NCI-H526 (cell line): Measurements from ENCODE around the gene GALNTL6.
"Not testable (repeated sequence)": the region's sequence is repeated elsewhere in the genome, so short reads cannot be mapped to it uniquely, and the experiment has no call there.

Source experiments
- DNase-seq, 2 experiments: peaks; one replicate each; lab custom pipeline; 2025; lab: John Stamatoyannopoulos, UW

The GALNTL6 gene

GRCh38 chr4:172379834-172380233, 566.6 kb downstream of the GALNTL6 start:
- DNase-seq: no peak

- no peak for DNase-seq
Observed at GRCh38 chr4:172390331-172390730, 577.1 kb downstream of the GALNTL6 start.

GRCh38 chr4:172392741-172393140, 579.5 kb downstream of the GALNTL6 start:
- no peak for DNase-seq

GRCh38 chr4:172393220-172393619, 580.0 kb downstream of the GALNTL6 start:
- DNase-seq: no peak

- no peak for DNase-seq
Observed at GRCh38 chr4:172404676-172405075, 591.5 kb downstream of the GALNTL6 start.

GRCh38 chr4:172410363-172410762, 597.2 kb downstream of the GALNTL6 start:
- DNase-seq: no peak

- DNase-seq: no peak
Observed at GRCh38 chr4:172411149-172411548, 597.9 kb downstream of the GALNTL6 start.

- DNase-seq: no peak
Observed at GRCh38 chr4:172412851-172413580, 599.8 kb downstream of the GALNTL6 start.

- DNase-seq: not testable (repeated sequence)
Observed at GRCh38 chr4:172428979-172429378, 615.8 kb downstream of the GALNTL6 start.

GRCh38 chr4:172480471-172480870, 667.3 kb downstream of the GALNTL6 start:
- no peak for DNase-seq

GRCh38 chr4:172481802-172482508, 668.8 kb downstream of the GALNTL6 start:
- no peak for DNase-seq

GRCh38 chr4:172485007-172485406, 671.8 kb downstream of the GALNTL6 start:
- DNase-seq: no peak

- no peak for DNase-seq
Observed at GRCh38 chr4:172486531-172486930, 673.3 kb downstream of the GALNTL6 start.

GRCh38 chr4:172489861-172490260, 676.7 kb downstream of the GALNTL6 start:
- DNase-seq: no peak

- DNase-seq: no peak
Observed at GRCh38 chr4:172495769-172496168, 682.6 kb downstream of the GALNTL6 start.

GRCh38 chr4:172497321-172497720, 684.1 kb downstream of the GALNTL6 start:
- DNase-seq: no peak

GRCh38 chr4:172514011-172514410, 700.8 kb downstream of the GALNTL6 start:
- no peak for DNase-seq

- no peak for DNase-seq
Observed at GRCh38 chr4:172514801-172515200, 701.6 kb downstream of the GALNTL6 start.

- no peak for DNase-seq
Observed at GRCh38 chr4:172515266-172515879, 702.2 kb downstream of the GALNTL6 start.

- DNase-seq: no peak
Observed at GRCh38 chr4:172517391-172517790, 704.2 kb downstream of the GALNTL6 start.

- DNase-seq: no peak
Observed at GRCh38 chr4:172521248-172521647, 708.0 kb downstream of the GALNTL6 start.

GRCh38 chr4:172521680-172522079, 708.5 kb downstream of the GALNTL6 start:
- no peak for DNase-seq

GRCh38 chr4:172543249-172543648, 730.0 kb downstream of the GALNTL6 start:
- no peak for DNase-seq
